HG02943 (cell line): ENCODE measurements around the gene TEAD2.
"Not testable (repeated sequence)": the region's sequence is repeated elsewhere in the genome, so short reads cannot be mapped to it uniquely, and the experiment has no call there.

Source experiments
- ATAC-seq: cut with Tn5 transposase; IDR thresholded peaks from one replicate; pipeline ENCODE4 v1.9.1; 2021; ENCODE audit warnings: mild to moderate bottlenecking, low read depth, moderate library complexity; ENCODE audit not compliant: unreplicated experiment

The TEAD2 gene

DNA sequence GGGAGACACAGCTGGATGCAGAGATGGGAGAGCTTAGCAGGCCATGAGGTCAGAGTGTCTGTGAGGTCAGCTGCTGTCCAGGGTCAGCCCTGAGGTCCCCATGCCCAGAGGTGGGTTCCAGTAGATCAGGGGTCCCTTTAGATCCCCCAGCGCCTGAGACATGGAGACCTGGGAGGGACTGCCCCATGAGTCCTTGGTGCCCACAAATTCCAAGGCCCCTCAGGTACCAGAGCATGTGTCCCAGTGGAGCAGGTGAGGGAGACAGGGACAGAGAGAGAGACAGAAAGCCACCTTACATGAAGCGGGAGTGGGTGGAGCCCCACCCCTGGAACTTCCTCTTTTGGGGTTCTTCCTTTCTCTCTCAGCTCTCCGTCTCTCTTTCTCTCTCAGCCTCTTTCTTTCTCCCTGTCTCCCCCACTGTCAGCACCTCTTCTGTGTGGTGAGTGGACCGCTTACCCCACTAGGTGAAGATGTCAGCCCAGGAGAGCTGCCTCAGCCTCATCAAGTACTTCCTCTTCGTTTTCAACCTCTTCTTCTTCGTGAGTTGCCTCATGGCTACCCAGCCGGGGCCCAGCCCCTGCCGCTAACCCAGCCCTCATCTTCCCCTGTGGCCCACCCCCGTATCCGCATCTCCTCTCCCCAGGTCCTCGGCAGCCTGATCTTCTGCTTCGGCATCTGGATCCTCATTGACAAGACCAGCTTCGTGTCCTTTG lies 27.0 kb downstream of the TEAD2 start, which contains the start of gene CD37:
CD37 (plus strand) TSS at position 336 of the 713 bp plus-strand sequence; CDS start at position 471, 135 bp downstream.
- no peak for ATAC-seq

DNA sequence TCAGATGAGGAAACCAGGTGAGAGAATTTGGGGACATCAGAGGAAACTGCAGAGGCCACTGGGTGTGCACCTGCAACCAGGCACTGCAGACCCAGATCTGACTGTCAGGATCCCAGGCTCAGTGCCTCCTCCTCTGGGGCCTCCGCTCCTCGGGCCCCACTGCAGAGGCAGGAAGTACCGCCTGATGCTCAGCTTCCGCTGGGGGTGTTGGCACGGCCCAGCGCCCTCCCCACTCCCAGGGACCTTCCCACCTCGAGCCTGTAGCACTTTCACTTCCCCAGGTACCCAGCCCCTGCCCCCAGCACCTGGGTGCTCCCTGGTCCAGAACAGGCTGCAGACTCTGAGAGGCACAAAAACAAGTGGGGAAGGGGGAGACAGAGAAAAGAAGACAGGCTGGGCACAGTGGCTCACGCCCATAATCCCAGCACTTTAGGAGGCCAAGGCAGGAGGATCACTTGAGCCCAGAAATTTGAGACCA lies 28.4 kb downstream of the TEAD2 start:
- ATAC-seq, result peak; percentile 49

DNA sequence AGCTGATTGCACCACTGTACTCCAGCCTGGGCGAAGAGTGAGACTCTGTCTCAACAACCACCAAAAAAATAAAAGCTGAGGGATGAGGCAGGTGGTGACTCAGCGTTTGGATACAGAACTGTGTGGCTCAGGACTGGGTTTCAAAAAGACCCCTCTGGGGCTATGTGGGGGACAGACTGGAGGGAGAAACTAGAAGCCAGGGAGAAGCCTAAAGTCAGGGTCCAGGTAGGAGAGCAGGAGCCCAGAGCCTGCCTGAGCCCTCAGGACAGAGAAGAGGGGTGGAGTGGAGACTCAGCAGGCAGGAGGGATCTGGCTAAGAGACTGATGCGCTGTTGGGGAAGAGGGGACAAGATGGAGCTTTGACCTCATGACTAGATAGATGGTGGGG lies 28.8 kb downstream of the TEAD2 start:
- peak; percentile 7 for ATAC-seq

DNA sequence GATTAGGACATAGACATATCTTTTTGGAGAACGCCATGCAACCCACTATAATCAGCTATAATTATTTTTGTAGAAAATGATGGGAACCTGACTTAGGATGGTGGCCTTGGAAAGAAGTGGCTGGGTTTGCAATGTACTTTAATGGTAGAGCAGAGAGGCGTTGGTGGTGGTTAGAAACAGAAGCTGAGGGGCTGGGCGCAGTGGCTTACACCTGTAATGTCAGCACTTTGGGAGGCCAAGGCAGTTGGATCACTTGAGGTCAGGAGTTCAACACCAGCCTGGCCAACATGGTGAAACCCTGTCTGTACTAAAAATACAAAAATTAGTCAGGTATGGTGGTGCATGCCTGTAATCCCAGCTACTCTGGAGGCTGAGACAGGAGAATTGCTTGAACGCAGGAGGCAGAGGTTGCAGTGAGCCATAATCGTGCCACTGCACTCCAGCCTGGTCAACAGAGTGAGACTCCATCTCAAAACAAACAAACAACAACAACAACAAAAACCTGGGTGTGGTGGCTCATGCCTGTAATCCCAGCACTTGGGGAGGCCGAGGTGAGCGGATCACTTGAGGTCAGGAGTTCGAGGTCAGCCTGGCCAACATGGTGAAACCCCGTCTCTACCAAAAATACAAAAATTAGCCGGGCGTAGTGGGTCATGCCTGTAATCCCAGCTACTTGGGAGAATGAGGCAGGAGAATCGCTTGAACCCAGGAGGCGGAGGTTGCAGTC lies 29.4 kb downstream of the TEAD2 start:
- ATAC-seq, result not testable (repeated sequence)

DNA sequence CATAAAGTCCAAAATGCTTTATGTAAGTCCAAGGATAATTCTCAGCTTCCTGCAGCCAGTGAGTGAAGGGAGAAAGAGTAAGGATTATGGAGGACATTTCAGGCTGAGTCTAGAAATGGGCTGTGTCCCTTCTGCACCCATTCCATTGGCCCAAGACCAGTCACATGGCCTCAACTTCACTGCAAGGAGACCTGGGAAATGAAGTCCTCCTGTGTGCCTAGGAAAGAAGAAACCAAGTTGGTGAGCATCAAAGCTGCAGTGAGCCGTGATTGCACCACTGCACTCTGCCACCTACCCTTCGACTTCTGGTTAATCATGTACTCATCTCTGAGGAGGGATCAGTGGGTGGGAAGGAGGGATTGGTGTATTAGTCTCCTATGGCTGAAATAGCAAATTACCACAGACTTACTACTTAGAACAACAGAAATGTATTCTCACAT lies 30.6 kb downstream of the TEAD2 start:
- no peak for ATAC-seq

DNA sequence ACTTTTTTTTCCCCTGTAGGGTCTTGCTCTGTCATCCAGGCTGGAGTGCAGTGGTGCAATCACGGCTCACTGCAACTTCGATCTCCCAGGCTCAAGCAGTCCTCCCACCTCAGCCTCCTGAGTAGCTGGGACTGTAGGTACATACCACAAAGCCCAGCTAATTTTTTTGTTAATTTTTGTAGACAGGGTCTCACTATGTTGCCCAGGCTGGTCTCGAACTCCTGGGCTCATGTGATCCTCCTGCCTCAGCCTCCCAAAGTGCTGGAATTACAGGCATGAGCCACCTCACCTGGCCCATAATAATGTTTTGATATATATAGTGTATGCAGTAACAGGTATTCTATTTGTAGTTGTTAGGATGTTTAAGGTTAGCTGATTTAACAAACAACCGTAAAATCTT lies 31.0 kb downstream of the TEAD2 start:
- not testable (repeated sequence) for ATAC-seq

DNA sequence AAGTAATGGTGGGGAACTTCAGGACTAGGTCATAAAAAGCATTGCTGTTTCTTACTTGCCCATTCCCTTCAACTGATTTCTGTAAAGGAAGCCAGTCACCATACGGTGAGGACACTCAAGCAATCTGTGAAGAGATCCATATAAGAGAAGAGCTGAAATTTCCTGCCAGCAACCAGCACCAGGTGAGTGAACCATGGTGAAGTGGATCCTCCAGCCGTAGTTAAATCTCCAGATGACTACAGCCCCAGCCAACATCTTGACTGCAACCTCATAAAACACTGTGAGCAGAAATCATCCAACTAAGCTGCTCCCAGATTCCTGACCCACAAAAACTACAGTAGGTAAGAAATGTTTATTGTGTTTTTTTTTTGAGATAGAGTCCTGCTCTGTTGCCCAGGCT lies 33.5 kb downstream of the TEAD2 start:
- no peak for ATAC-seq

DNA sequence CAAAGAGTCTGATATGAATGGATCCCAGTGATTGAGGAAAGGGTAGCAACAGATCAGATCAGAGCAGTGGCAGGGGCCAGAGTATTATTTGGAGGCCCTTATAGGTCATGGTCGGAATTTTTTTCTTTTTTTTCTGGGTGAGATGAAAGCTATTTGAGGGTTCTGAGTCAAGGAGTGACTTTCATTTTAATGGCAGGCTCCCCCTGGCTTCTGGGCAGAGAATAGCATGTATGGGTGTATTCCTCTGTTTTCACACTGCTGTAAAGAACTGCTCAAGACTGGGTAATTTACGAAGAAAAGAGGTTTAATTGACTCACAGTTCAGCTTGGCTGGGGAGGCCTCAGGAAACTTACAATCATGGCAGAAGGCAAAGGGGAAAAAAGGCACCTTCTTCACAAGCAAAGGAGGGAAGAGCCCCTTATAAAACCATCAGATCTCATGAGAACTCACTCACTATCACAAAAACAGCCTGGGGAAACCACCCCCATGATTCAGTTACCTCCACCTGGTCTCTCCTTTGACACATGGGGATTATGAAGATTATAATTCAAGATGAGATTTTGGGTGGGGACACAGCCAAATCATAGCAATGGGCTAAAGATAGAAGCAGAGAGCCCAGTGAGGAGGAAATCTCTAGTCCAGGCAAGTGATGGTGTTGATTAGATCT lies 34.2 kb downstream of the TEAD2 start:
- ATAC-seq, result no peak

DNA sequence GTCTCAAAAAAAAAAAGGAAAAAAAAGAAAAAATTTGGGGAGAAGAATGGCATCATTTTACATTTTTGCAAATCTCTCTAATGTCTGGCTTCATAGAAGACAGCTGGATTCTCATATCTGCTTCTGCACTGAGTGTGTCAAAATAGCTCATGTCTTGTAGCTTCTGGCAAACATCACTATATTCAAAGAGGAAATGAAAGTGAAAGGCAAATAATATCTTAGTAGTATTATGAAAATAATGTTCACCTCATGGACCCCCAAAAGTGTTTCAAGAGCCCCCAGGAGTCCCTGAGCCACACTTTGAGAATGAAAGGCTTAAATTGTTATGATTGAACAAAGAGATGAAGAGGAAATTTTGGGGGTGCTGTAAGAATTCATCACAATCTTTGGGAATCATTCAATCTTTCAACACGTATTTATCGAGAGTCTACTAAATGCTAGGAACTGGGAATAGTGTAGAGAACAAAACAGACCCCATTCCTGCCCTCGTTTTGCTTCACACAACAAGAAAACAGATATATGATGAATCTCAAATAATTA lies 36.0 kb downstream of the TEAD2 start:
- ATAC-seq, result no peak

DNA sequence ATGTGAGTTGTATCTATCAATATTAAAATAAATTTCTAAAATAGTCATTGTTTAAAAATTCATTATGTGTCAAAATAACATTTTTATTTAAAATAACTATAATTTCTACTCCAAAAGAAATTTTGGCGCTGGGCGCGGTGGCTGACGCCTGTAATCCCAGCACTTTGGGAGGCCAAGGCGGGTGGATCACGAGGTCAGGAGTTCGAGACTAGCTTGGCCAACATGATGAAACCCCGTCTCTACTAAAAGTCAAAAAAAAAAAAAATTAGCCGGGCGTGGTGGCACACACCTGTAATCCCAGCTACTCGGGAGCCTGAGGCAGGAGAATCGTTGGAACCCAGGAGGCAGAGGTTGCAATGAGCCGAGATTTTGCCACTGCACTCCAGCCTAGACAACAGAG lies 36.5 kb downstream of the TEAD2 start:
- ATAC-seq, result not testable (repeated sequence)

DNA sequence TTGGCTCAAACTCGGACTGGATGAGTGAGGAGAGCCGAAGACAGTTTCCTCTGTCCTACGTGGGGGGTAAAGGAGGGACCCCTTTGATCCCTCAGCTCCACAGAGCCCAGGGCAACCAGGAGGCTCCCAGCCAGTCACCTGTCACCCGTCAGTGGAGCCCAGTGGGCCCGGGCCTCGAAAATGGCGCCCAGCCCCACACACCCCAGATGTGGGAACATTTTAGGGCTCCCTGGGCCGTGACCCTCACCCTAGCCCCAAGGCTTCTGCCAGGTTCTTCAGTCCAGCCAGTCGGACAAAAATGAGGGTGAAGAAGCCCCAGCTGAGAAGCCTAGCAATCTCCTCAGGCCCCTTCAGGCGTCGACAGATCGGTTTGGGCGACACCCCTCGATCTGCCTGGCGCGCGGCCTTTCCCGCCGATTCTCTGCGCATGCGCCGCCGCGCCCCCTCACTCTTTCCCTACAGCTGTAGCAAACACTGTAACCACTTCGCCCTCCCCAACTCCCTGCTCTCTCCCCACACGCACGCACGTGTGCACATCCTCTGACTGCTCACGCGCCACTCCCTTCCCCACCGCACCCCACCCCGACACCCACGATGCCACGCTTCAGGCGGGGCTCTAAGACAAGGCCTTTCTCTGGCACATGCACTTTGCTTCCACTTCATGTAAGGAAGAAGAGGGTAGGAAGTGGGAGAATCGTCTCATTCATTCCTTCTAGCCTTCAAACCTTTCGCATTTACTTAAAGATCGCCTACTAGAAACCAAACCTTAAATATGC lies 37.2 kb downstream of the TEAD2 start, which contains the start of gene SLC6A16:
SLC6A16 (minus strand) TSS at position 391 of the 776 bp plus-strand sequence. CDS start 13,844 bp downstream, outside the sequence.
- ATAC-seq, result no peak

DNA sequence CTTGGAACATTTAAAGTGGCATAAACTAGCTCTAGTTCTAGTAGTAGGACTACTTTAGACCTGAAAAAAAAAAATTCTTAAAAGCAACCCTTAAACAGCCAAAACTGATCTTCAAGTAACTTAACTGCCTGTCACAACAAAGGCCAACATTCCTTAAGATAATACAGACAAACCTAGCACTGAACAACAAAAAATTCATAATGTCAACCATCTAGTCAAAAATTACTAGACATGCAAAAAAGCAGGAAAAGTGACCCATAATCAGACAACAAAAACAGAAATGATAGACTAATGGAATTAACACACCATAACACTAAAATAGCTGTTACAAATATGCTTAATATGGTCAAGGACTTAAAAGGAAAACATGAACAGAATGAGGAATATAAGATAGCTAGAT lies 43.9 kb downstream of the TEAD2 start:
- ATAC-seq, result no peak

DNA sequence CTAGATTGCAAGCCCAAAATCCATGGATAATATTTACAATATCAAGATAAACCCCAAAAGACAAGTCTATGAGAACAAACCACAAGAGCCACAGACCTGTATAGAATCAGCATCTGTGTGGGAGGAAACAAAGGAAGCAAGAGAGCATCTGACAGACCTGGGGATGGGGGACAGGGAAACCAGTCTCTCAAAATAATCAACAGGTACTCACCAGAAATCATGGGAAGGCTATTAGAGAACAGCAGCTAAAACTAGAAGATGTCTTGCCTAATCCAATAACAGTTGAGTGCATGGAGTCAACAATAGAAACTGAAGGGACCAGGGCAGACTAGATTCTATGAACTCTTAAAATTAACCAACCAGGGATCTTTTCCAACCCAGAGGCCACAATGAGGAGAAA lies 45.9 kb downstream of the TEAD2 start:
- no peak for ATAC-seq

DNA sequence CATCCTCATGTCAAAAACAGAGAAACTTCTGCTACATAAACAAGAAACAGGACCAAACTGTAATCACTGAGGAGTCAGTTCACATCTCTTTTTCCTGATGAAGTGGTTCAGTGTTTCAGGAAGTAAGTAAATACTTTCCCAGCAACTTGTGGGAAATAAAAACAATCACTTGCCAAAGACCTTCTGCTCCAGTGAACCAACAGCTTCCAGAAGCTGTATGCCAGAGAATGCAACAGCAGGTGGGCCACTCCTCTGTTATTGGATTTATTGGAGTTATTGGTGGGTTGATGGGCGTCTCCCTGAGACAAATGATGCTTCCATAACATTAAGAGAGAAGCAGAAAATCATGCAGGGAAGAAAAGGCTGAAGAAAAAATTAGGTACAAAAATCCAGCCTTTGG lies 47.1 kb downstream of the TEAD2 start:
- no peak for ATAC-seq

DNA sequence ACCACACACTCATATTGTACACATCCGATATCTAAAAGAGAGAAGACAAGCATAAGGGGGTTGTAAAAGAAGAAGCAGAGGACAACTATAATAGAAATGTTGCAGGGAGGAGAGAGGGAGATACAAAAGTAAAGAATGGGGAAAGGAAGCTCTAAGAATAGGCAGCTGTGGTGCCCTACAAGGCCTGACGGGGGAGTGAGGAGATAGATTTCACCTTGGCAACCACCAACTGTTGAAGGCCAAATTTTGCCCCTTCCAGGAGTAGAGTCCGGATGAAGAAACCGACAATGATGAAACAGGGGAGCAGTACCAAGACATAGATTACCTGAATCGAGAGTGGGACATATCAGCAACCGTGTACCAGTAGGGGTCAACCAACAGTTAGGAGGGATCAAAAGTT lies 53.1 kb downstream of the TEAD2 start:
- no peak for ATAC-seq

DNA sequence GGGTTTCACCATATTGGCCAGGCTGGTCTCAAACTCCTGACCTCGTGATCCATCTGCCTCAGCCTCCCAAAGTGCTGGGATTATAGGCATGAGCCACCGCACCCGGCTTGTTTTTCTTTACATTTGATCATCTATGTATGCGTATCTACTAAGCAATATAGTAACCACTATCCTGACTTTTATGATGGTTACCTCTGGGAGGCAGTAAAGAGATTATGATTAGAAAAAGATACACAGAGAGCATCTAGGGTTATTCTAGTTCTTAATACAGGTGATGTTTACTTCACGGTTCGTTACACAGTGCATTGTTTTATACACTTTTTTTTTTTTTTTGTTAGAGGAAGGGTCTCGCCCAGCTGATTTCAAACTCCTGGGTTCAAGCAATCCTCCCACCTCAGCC lies 55.5 kb downstream of the TEAD2 start:
- ATAC-seq, result not testable (repeated sequence)

DNA sequence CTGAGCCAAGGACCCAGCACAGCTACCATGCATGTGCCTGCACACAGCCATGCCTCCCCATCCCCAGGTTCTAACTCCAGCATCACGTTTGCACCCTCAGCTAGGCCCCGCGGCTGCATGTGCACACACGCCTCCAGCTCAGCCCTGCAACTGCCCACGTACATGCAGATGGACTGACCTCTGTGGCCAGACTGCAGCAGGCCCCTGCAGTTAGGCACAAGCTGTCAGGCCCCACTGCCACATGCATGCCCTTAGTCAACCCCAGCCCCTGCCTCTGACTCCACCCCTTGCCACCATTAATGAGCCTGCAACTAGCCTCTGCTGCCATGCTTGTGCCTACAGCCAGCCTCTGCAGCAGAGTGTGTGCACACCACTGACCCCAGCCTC lies 60.4 kb downstream of the TEAD2 start:
- no peak for ATAC-seq

DNA sequence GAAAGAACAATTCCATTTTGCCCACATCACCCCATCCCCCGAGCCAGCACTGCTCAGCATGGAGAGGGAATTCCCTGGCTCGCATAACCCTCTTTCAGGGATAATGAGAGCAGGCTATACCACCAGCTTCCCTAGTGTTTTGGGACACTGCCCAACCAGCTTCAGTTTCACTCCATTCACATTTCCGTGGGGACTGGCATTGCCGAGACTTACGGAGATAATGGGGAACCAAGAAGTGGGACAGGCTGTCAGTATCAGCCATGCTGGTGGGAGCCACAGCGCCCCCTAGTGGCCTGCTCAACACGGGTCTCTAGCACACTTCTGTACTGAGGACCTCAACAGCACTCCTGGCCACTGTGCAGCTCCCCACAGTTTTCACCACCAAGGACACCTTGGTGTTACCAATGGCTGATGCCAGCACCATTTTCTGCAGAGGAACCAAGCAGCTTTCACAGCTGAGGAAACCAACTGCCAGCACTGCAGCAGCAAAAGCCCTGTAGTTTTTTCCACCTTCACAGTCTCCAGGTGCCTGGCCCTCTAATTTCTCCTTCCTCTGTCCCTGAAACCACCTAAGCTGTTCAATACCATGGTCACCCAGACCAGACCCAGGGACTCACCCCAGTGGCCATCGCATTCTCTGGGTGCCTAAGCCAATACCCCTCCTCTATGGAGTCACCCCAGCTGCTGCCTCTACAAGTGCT lies 60.9 kb downstream of the TEAD2 start:
- no peak for ATAC-seq

DNA sequence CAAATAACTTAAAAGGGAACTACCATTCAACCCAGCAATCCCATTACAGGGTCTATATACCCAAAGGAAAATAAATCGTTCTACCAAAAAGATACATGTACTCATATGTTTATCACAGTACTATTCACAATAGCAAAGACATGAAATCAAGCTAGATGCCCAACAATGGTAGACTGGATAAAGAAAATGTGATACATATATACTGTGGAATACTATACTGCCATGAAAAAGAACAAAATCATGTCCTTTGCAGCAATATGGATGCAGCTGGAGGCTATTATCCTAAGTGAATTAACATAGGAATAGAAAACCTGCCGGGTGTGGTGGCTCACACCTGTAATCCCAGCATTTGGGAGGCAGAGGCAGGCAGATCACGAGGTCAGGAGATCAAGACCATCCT lies 63.6 kb downstream of the TEAD2 start:
- not testable (repeated sequence) for ATAC-seq

DNA sequence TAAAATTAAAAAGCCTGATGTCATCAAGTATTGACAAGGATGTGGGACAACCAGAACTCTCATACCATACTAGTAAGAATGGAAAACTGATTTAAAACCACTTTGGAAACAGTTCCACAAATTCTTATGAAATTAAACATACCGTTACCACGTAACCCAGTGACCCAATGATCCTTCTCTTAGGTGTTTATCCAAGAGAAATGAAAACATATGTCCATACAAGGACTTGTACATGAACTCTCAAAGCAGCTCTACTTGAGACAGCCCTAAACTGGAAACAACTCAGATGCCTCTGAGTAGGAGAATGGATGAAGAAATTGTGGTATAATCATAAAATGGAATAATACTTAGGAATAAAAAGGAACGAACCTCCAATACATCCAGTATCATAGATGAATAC lies 64.8 kb downstream of the TEAD2 start:
- ATAC-seq, result no peak
